GM12872 (cell line): ENCODE data around the gene GLTPD2.
A peak's percentile ranks its signal among the peaks of the same experiment; 100 is the strongest.

Experiments used
- CTCF ChIP-seq: IDR thresholded peaks from 3 replicates; pipeline ENCODE4 v1.5.1; 2011; ENCODE audit warnings: low read depth, mild to moderate bottlenecking, low read length, moderate library complexity; ENCODE audit not compliant: insufficient read depth

The GLTPD2 gene

GRCh38 chr17:4786516-4786915 is 2.2 kb upstream of the GLTPD2 start:
- TF ChIP-seq CTCF = no peak

- no peak for TF ChIP-seq CTCF
Observed at GRCh38 chr17:4788159-4788806, 481 bp upstream of the GLTPD2 start.

GRCh38 chr17:4789701-4789950 is 862 bp downstream of the GLTPD2 start:
- TF ChIP-seq CTCF = no peak

- TF ChIP-seq CTCF = peak; percentile 78
Observed at GRCh38 chr17:4789951-4790704, 1.4 kb downstream of the GLTPD2 start.

GRCh38 chr17:4790705-4791088 is 1.9 kb downstream of the GLTPD2 start:
- no peak for TF ChIP-seq CTCF

- no peak for TF ChIP-seq CTCF
Observed at GRCh38 chr17:4795168-4795567, 6.4 kb downstream of the GLTPD2 start.

- no peak for TF ChIP-seq CTCF
Observed at GRCh38 chr17:4796552-4796920, 7.8 kb downstream of the GLTPD2 start.
